Activated T-cell treated with anti-CD3 and anti-CD28 coated beads for 1 hour (primary cell): ENCODE measurements around the gene INHBA.

Experiments used
- DNase-seq: peaks from one replicate; pipeline ENCODE4 v3.0.0-alpha.2; 2020; ENCODE audit warnings: low read depth

Gene INHBA

GRCh38 chr7:41688906-41689305, 14.0 kb downstream of the INHBA start:
- no peak for DNase-seq

GRCh38 chr7:41688012-41688625, 14.8 kb downstream of the INHBA start:
- no peak for DNase-seq

GRCh38 chr7:41685684-41686083, 17.2 kb downstream of the INHBA start:
- no peak for DNase-seq

GRCh38 chr7:41682422-41682821, 20.5 kb downstream of the INHBA start:
- DNase-seq: no peak

- DNase-seq: no peak
Measured at GRCh38 chr7:41679566-41679965, 23.3 kb downstream of the INHBA start.

GRCh38 chr7:41674505-41675023, 28.3 kb downstream of the INHBA start:
- no peak for DNase-seq

- DNase-seq: no peak
Measured at GRCh38 chr7:41661596-41661995, 41.3 kb downstream of the INHBA start.

- no peak for DNase-seq
Measured at GRCh38 chr7:41659539-41659938, 43.4 kb downstream of the INHBA start.

- no peak for DNase-seq
Measured at GRCh38 chr7:41656366-41656765, 46.5 kb downstream of the INHBA start.

- no peak for DNase-seq
Measured at GRCh38 chr7:41655426-41655825, 47.5 kb downstream of the INHBA start.

GRCh38 chr7:41652267-41652666, 50.6 kb downstream of the INHBA start:
- no peak for DNase-seq

- DNase-seq: no peak
Measured at GRCh38 chr7:41648501-41648900, 54.4 kb downstream of the INHBA start.

- DNase-seq: no peak
Measured at GRCh38 chr7:41643616-41644015, 59.3 kb downstream of the INHBA start.

GRCh38 chr7:41641665-41642014, 61.2 kb downstream of the INHBA start:
- no peak for DNase-seq

GRCh38 chr7:41641011-41641664, 61.8 kb downstream of the INHBA start:
- no peak for DNase-seq

- no peak for DNase-seq
Measured at GRCh38 chr7:41640487-41640886, 62.4 kb downstream of the INHBA start.

- DNase-seq: no peak
Measured at GRCh38 chr7:41637049-41637448, 65.8 kb downstream of the INHBA start.
